ENCODE results near the gene FBXO31.

DNA sequence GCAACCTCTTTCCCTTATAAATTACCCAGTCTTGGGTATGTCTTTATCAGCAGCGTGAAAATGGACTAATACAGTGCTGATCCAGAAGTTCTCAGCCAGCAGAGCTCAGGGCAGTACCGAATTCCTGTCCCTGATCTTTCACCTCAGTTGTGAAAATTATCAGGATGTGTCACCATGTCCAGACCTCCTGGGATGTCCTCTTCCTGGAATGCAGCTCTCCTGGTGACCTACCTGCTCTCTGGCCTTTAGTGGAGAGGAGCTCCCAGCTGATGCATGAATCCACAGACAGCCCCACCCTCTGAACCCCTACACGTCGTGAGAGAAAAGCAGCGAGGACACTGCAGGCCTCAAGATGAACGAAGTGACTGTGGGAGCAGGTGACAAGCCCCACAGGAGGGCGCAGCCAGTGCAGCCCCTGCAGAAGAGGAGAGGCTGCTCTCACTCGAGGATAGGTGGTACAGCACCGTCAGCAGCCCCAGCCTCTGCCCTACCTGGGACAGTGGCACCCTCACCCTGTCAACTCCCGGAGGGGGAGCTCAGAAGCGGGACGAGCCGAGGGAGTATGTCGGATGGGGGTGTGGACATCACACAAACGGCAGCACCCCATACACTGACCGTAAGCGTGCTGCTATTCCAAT lies 44.4 kb downstream of the FBXO31 start:
- TF ChIP-seq CTCF (IDR thresholded peaks at IDR 0.05 in 4 of 5, conservative IDR thresholded peaks at IDR 0.05 in 1 of 5) (no peak), POLR2A (IDR thresholded peaks at IDR 0.05) (no peak)

Measured in gastrocnemius medialis (tissue), 4 donors.